Measurements from ENCODE around the gene NXNL1.

Gene NXNL1

GRCh38 chr19:17419621-17420474 lies 40.9 kb downstream of the NXNL1 start, which contains the start of gene MVB12A (continued):
- TF ChIP-seq ZBTB26 (tag by site-specific recombination; optimal IDR thresholded peaks at IDR 0.05) (peak; percentile 98), ZNF18 (tag by site-specific recombination; IDR thresholded peaks at IDR 0.05) (no peak), ZBTB49 (tag by site-specific recombination; IDR thresholded peaks at IDR 0.05; ENCODE audit: low read depth) (no peak), ZNF639 (tag by site-specific recombination; IDR thresholded peaks at IDR 0.05) (peak; percentile 80), ZNF707 (tag by site-specific recombination; IDR thresholded peaks at IDR 0.05) (no peak), ZNF133 (tag by site-specific recombination; IDR thresholded peaks at IDR 0.05) (no peak), ZNF626 (tag by site-specific recombination; IDR thresholded peaks at IDR 0.05) (no peak), ZNF274 (IDR thresholded peaks at IDR 0.05; ENCODE audit: low read length) (no peak), ZNF274 (tag by site-specific recombination; IDR thresholded peaks at IDR 0.05; ENCODE audit: borderline replicate concordance) (no peak), ZNF16 (tag by site-specific recombination; IDR thresholded peaks at IDR 0.05; ENCODE audit: low read depth) (no peak), REPIN1 (tag by site-specific recombination; IDR thresholded peaks at IDR 0.05; ENCODE audit: low read depth) (no peak), ZBTB11 (tag by site-specific recombination; conservative IDR thresholded peaks at IDR 0.05; ENCODE audit: low read depth) (peak; percentile 98), KLF16 (tag by site-specific recombination; IDR thresholded peaks at IDR 0.05) (0 out of 2 replicates have a peak, but pooled peaks have one; percentile 66), ZSCAN18 (tag by site-specific recombination; IDR thresholded peaks at IDR 0.05) (no peak), ZNF629 (tag by site-specific recombination; IDR thresholded peaks at IDR 0.05) (peak; percentile 91), HIC1 (tag by site-specific recombination; IDR thresholded peaks at IDR 0.05) (peak; percentile 92; the same call in 1 of the 2 replicates), ZNF600 (tag by site-specific recombination; IDR thresholded peaks at IDR 0.05) (no peak), ZBTB44 (tag by site-specific recombination; IDR thresholded peaks at IDR 0.05) (no peak), BCL11B (tag by site-specific recombination; IDR thresholded peaks at IDR 0.05; ENCODE audit: low read depth) (no peak), ZFP69B (tag by site-specific recombination; IDR thresholded peaks at IDR 0.05) (peak; percentile 56; the same call in 1 of the 2 replicates), ZNF561 (tag by site-specific recombination; IDR thresholded peaks at IDR 0.05; ENCODE audit: borderline replicate concordance) (no peak), ZNF548 (tag by site-specific recombination; IDR thresholded peaks at IDR 0.05) (no peak), ZNF785 (tag by site-specific recombination; IDR thresholded peaks at IDR 0.05) (no peak)

Measured in HEK293 (cell line).